K562 (cell line): ENCODE results near the gene ZNF276. TPM values are rescaled to one million over a fixed set of nuclear protein-coding genes. Genes with fewer than 3 reads are reported as not detected.

Experiments
- ARID1B ChIP-seq: fragments of 450-650 bp; IDR thresholded peaks from 2 replicates; pipeline ENCODE4 v1.6.1; 2016; ENCODE audit warnings: antibody characterized with exemption, mild to moderate bottlenecking, inconsistent platforms
- EHMT2 ChIP-seq: fragments of 450-650 bp; IDR thresholded peaks from 2 replicates; pipeline ENCODE4 v1.6.1; 2018; ENCODE audit warnings: antibody characterized with exemption
- FOXJ2 ChIP-seq: fragments of 200-800 bp; sonication (Bioruptor generic); IDR thresholded peaks from 2 replicates; pipeline ENCODE4 v1.6.1; 2016; ENCODE audit warnings: missing genetic modification characterization, missing compliant biosample characterization
- HLTF ChIP-seq: fragments of 450-650 bp; IDR thresholded peaks from 2 replicates; pipeline ENCODE4 v1.6.1; 2016
- JUND ChIP-seq, 2 experiments: IDR thresholded peaks; 2 replicates in 1 of 2; 3 replicates in 1 of 2; pipeline ENCODE4 v1.6.1; 2011; ENCODE audit warnings: borderline replicate concordance in 2 of 2, low read depth in 2 of 2, low read length in 2 of 2, improper control_type of control experiment in 1 of 2, missing biosample characterization in 1 of 2, missing genetic modification characterization in 1 of 2, missing genetic modification reagents in 1 of 2
- MCM3 ChIP-seq: fragments of 450-650 bp; IDR thresholded peaks from 2 replicates; pipeline ENCODE4 v1.6.1; 2016
- MCM5 ChIP-seq: fragments of 450-650 bp; IDR thresholded peaks from 2 replicates; pipeline ENCODE4 v1.6.1; 2016; ENCODE audit warnings: low read depth
- MCM7 ChIP-seq, 2 experiments: fragments of 450-650 bp; IDR thresholded peaks; 2 replicates each; pipeline ENCODE4 v1.6.1; 2016 to 2018
- MYBL2 ChIP-seq, 2 experiments: fragments of 450-650 bp in 1 of 2; sonication (generic) in 1 of 2; formaldehyde crosslinking in 1 of 2; IDR thresholded peaks; 2 replicates each; pipeline versions ENCODE4 v1.6.1 to v1.8.1; 2017 to 2022; ENCODE audit warnings: borderline replicate concordance in 1 of 2, inconsistent platforms in 1 of 2, low read depth in 1 of 2, mild to moderate bottlenecking in 1 of 2, missing genetic modification reagents in 1 of 2, moderate library complexity in 1 of 2
- OTX1 ChIP-seq: fragments of 450-650 bp; formaldehyde crosslinking; IDR thresholded peaks from 2 replicates; pipeline ENCODE4 v1.4.0; 2022; ENCODE audit warnings: mild to moderate bottlenecking
- SMAD4 ChIP-seq: fragments of 250-450 bp; sonication (Bioruptor Pico); conservative IDR thresholded peaks from 2 replicates; pipeline ENCODE4 v1.8.0; 2021; ENCODE audit warnings: inconsistent platforms, mild to moderate bottlenecking, moderate library complexity
- SP1 ChIP-seq: sonication (generic); formaldehyde crosslinking; IDR thresholded peaks from 2 replicates; pipeline ENCODE4 v1.8.1; 2022; ENCODE audit warnings: mild to moderate bottlenecking, missing genetic modification reagents
- TFAP4 ChIP-seq: sonication (generic); formaldehyde crosslinking; IDR thresholded peaks from 2 replicates; pipeline ENCODE4 v1.8.0; 2022; ENCODE audit warnings: missing genetic modification reagents, mild to moderate bottlenecking, moderate library complexity, borderline replicate concordance
- U2AF1 ChIP-seq: fragments of 200-400 bp; formaldehyde crosslinking; optimal IDR thresholded peaks from 2 replicates; pipeline ENCODE3; 2017; ENCODE audit warnings: mild to moderate bottlenecking, low read depth, low read length, moderate library complexity
- ZBTB1 ChIP-seq: sonication (generic); formaldehyde crosslinking; IDR thresholded peaks from 2 replicates; pipeline ENCODE4 v1.8.1; 2023; ENCODE audit warnings: missing genetic modification reagents, low read depth, mild to moderate bottlenecking, borderline replicate concordance
- ZNF212 ChIP-seq: fragments of 450-650 bp; formaldehyde crosslinking; IDR thresholded peaks from 2 replicates; pipeline ENCODE4 v1.4.0; 2020; ENCODE audit warnings: mild to moderate bottlenecking
- ZNF253 ChIP-seq: fragments of 250-450 bp; sonication (Bioruptor Pico); conservative IDR thresholded peaks from 2 replicates; pipeline ENCODE4 v1.6.1; 2021; ENCODE audit warnings: mild to moderate bottlenecking
- ZNF398 ChIP-seq: fragments of 250-450 bp; sonication (Bioruptor Pico); IDR thresholded peaks from 2 replicates; pipeline ENCODE4 v1.8.0; 2021; ENCODE audit warnings: moderate library complexity, mild to moderate bottlenecking, inconsistent platforms
- ZNF408 ChIP-seq: fragments of 250-450 bp; sonication (Bioruptor Pico); IDR thresholded peaks from 2 replicates; pipeline ENCODE4 v1.4.0; 2020; ENCODE audit warnings: low read depth, mild to moderate bottlenecking, moderate library complexity
- ZNF740 ChIP-seq, 3 experiments: fragments of 200-800 bp in 1 of 3; sonication (Bioruptor generic) in 1 of 3; sonication (generic) in 1 of 3; formaldehyde crosslinking in 1 of 3; IDR thresholded peaks; 2 replicates each; pipeline versions ENCODE4 v1.6.1 to v1.8.0; 2016 to 2022; ENCODE audit warnings: mild to moderate bottlenecking in 2 of 3, missing compliant biosample characterization in 2 of 3, missing genetic modification characterization in 2 of 3, missing genetic modification reagents in 1 of 3
- polyA plus RNA-seq, 8 experiments: library from polyadenylated mRNA; depleted of rRNA in 4 of 8; stranded (reverse) in 5 of 8; unstranded in 3 of 8; fragments of >200 nt; fragmentation: Nextera tagmentation in 2 of 8; fragmentation: Illumina TruSeq in 1 of 8; extraction: Ambion mirVana in 2 of 8; extraction: Trizol in 1 of 8; gene quantifications; 2 replicates each; pipeline versions ENCODE4 v1.2.1 to v1.2.3, GENCODE V29; 2011 to 2014; ENCODE audit warnings: inconsistent platforms in 1 of 8, missing spikeins in 1 of 8
- total RNA-seq, 7 experiments: library from RNA; depleted of rRNA in 6 of 7; stranded (reverse); fragments of >200 nt in 6 of 7; fragmentation: Illumina TruSeq in 2 of 7; extraction: Trizol in 2 of 7; gene quantifications; 2 replicates each; pipeline versions ENCODE4 v1.2.1 to v1.2.3, GENCODE V29; 2011 to 2021; ENCODE audit warnings: low replicate concordance in 1 of 7

ZNF276 gene
- total and polyA plus RNA-seq, 9 of the 15 experiments (the other 6 are each of a cell fraction or from before 2014, with no cell fraction given), result 0.49 to 43.9 (median 15.8) TPM

GRCh38 chr16:89720813-89721545, at the start of gene ZNF276, which contains the start of gene VPS9D1 (continued):
- TF ChIP-seq TFAP4 (peak; percentile 12; the same call in 1 of the 2 replicates), OTX1 (CRISPR knock-in tag) (0 out of 2 replicates have a peak, but pooled peaks have one; percentile 11), SMAD4 (CRISPR knock-in tag) (peak; percentile 86), MYBL2 (IDR thresholded peaks at IDR 0.05; ENCODE audit: low read depth) (no peak), MYBL2 (CRISPR knock-in tag; IDR thresholded peaks at IDR 0.05; ENCODE audit: borderline replicate concordance) (no peak), MCM5 (no peak), ZBTB1 (CRISPR knock-in tag) (0 out of 2 replicates have a peak, but pooled peaks have one; percentile 38), SP1 (CRISPR knock-in tag) (0 out of 2 replicates have a peak, but pooled peaks have one; percentile 16), FOXJ2 (tag) (no peak), ZNF740 (CRISPR knock-in tag; IDR thresholded peaks at IDR 0.05) (no peak; the same call in 1 of the 2 replicates), ZNF740 (tag; IDR thresholded peaks at IDR 0.05) (no peak), ZNF212 (no peak), ZNF398 (no peak), JUND (IDR thresholded peaks at IDR 0.05; ENCODE audit: borderline replicate concordance, low read depth, low read length) (peak; percentile 30; the same call in 1 of the 2 replicates), JUND (tag; IDR thresholded peaks at IDR 0.05; ENCODE audit: borderline replicate concordance, low read depth, low read length) (no peak; the same call in 2 of the 3 replicates), ARID1B (no peak), MCM3 (no peak), ZNF408 (CRISPR knock-in tag) (no peak), HLTF (no peak), U2AF1 (no peak), EHMT2 (no peak), MCM7 (IDR thresholded peaks at IDR 0.05) (no peak), ZNF253 (CRISPR knock-in tag) (no peak)
